HUES64 (cell line): Measurements from ENCODE around the gene CTBP2.
"Not testable (repeated sequence)": the region's sequence is repeated elsewhere in the genome, so short reads cannot be mapped to it uniquely, and the experiment has no call there.

Source experiments
- H3K27ac ChIP-seq: 2 replicates; pipeline ENCODE4 v1.7.0; 2013; ENCODE audit warnings: low read depth, low read length, inconsistent platforms
- H3K27me3 ChIP-seq: 2 replicates; pipeline ENCODE4 v1.6.1; 2013; ENCODE audit warnings: mild to moderate bottlenecking, low read length; ENCODE audit not compliant: insufficient read depth
- H3K36me3 ChIP-seq: 2 replicates; pipeline ENCODE4 v1.6.1; 2013; ENCODE audit warnings: mild to moderate bottlenecking, low read length; ENCODE audit not compliant: insufficient read depth
- H3K4me1 ChIP-seq: 2 replicates; pipeline ENCODE4 v1.6.1; 2013; ENCODE audit warnings: mild to moderate bottlenecking, low read length, moderate library complexity; ENCODE audit not compliant: insufficient read depth
- H3K4me3 ChIP-seq: 2 replicates; pipeline ENCODE4 v1.5.1; 2013; ENCODE audit warnings: mild to moderate bottlenecking, low read length, moderate library complexity
- H3K9ac ChIP-seq: 2 replicates; pipeline ENCODE4 v1.6.1; 2013; ENCODE audit warnings: mild to moderate bottlenecking, low read depth, low read length
- H3K9me3 ChIP-seq: 2 replicates; pipeline ENCODE4 v1.6.1; 2013; ENCODE audit warnings: low read depth, low read length; ENCODE audit not compliant: insufficient read depth
- WGBS: fragments of 150-250, 120-280 bp; methylation state at CpG from one replicate; pipeline ENCODE4 v1.1.7; 2013; ENCODE audit warnings: missing lambda C conversion rate; 5-methylcytosine and 5-hydroxymethylcytosine counted together

The CTBP2 gene

GRCh38 chr10:125199270-125199669 is 38.9 kb upstream of the CTBP2 start:
- no peak overlapping the region for H3K9ac ChIP-seq
- H3K27ac ChIP-seq: no peak overlapping the region
- H3K27me3 ChIP-seq: no peaks in the 10 kb centered on the region
- no peak overlapping the region for H3K4me3 ChIP-seq
- no peaks in the 10 kb centered on the region for H3K36me3 ChIP-seq
- H3K9me3 ChIP-seq: no peaks in the 10 kb centered on the region
- H3K4me1 ChIP-seq: no peaks in the 10 kb centered on the region
- WGBS: 100% methylated on average over 2 of the region's 2 CpGs

- Histone ChIP-seq H3K9me3 (no peaks in the 10 kb centered on the region), H3K27me3 (no peaks in the 10 kb centered on the region), H3K36me3 (no peaks in the 10 kb centered on the region), H3K4me1 (no peaks in the 10 kb centered on the region), H3K27ac (no peak overlapping the region), H3K4me3 (no peak overlapping the region), H3K9ac (no peak overlapping the region)
- WGBS: 96% methylated on average over 10 of the region's 10 CpGs
Observed at GRCh38 chr10:125194814-125195213, 34.5 kb upstream of the CTBP2 start.

GRCh38 chr10:125193306-125193877 is 33.0 kb upstream of the CTBP2 start:
- Histone ChIP-seq H3K9ac (no peak overlapping the region), H3K27ac (no peak overlapping the region), H3K4me3 (no peak overlapping the region), H3K27me3 (no peaks in the 10 kb centered on the region), H3K9me3 (no peaks in the 10 kb centered on the region), H3K36me3 (no peaks in the 10 kb centered on the region), H3K4me1 (no peaks in the 10 kb centered on the region)
- WGBS: 92% methylated on average over 11 of the region's 11 CpGs

- H3K27ac ChIP-seq: no peak overlapping the region
- H3K9ac ChIP-seq: no peak overlapping the region
- WGBS: 95% methylated on average over 12 of the region's 12 CpGs
- H3K36me3 ChIP-seq: no peaks in the 10 kb centered on the region
- no peaks in the 10 kb centered on the region for H3K9me3 ChIP-seq
- no peaks in the 10 kb centered on the region for H3K4me1 ChIP-seq
- no peak overlapping the region for H3K4me3 ChIP-seq
- no peaks in the 10 kb centered on the region for H3K27me3 ChIP-seq
Observed at GRCh38 chr10:125192620-125193019, 32.3 kb upstream of the CTBP2 start.

- Histone ChIP-seq H3K36me3 (no peaks in the 10 kb centered on the region), H3K4me1 (no peaks in the 10 kb centered on the region), H3K27ac (no peak overlapping the region), H3K27me3 (no peaks in the 10 kb centered on the region), H3K9ac (no peak overlapping the region), H3K9me3 (no peaks in the 10 kb centered on the region), H3K4me3 (no peak overlapping the region)
- WGBS: 91% methylated on average over 9 of the region's 9 CpGs
Observed at GRCh38 chr10:125192005-125192404, 31.6 kb upstream of the CTBP2 start.

GRCh38 chr10:125190946-125191345 is 30.6 kb upstream of the CTBP2 start:
- Histone ChIP-seq H3K27ac (no peak overlapping the region), H3K9me3 (no peaks in the 10 kb centered on the region), H3K27me3 (peaks cover 2% of the 10 kb centered on the region; the same call in 1 of the 2 replicates), H3K36me3 (no peaks in the 10 kb centered on the region), H3K4me3 (no peak overlapping the region), H3K9ac (no peak overlapping the region), H3K4me1 (no peaks in the 10 kb centered on the region)
- WGBS: 79% methylated on average over 8 of the region's 8 CpGs

GRCh38 chr10:125190414-125190813 is 30.1 kb upstream of the CTBP2 start:
- Histone ChIP-seq H3K27me3 (peaks cover 2% of the 10 kb centered on the region; the same call in 1 of the 2 replicates), H3K36me3 (no peaks in the 10 kb centered on the region), H3K27ac (no peak overlapping the region), H3K4me3 (no peak overlapping the region), H3K4me1 (no peaks in the 10 kb centered on the region), H3K9ac (no peak overlapping the region), H3K9me3 (no peaks in the 10 kb centered on the region)
- WGBS: 89% methylated on average over 6 of the region's 6 CpGs

- Histone ChIP-seq H3K27me3 (peaks cover 2% of the 10 kb centered on the region; the same call in 1 of the 2 replicates), H3K27ac (no peak overlapping the region), H3K36me3 (no peaks in the 10 kb centered on the region), H3K9me3 (no peaks in the 10 kb centered on the region), H3K4me1 (no peaks in the 10 kb centered on the region), H3K9ac (no peak overlapping the region), H3K4me3 (no peak overlapping the region)
- 94% methylated on average over 8 of the region's 8 CpGs for WGBS
Observed at GRCh38 chr10:125189162-125189561, 28.8 kb upstream of the CTBP2 start.

GRCh38 chr10:125187238-125188194 is 27.2 kb upstream of the CTBP2 start:
- H3K9ac ChIP-seq: no peak overlapping the region
- H3K27me3 ChIP-seq: peaks cover 2% of the 10 kb centered on the region; the same call in 1 of the 2 replicates
- H3K4me3 ChIP-seq: no peak overlapping the region
- no peak overlapping the region for H3K27ac ChIP-seq
- H3K36me3 ChIP-seq: no peaks in the 10 kb centered on the region
- H3K4me1 ChIP-seq: no peaks in the 10 kb centered on the region
- WGBS: 82% methylated on average over 6 of the region's 6 CpGs
- H3K9me3 ChIP-seq: no peaks in the 10 kb centered on the region

GRCh38 chr10:125186431-125187170 is 26.2 kb upstream of the CTBP2 start:
- no peaks in the 10 kb centered on the region for H3K9me3 ChIP-seq
- no peaks in the 10 kb centered on the region for H3K36me3 ChIP-seq
- no peak overlapping the region for H3K9ac ChIP-seq

GRCh38 chr10:125179107-125179506 is 18.7 kb upstream of the CTBP2 start:
- H3K9ac ChIP-seq, H3K36me3 ChIP-seq, H3K4me3 ChIP-seq, H3K27me3 ChIP-seq, H3K9me3 ChIP-seq, H3K27ac ChIP-seq, H3K4me1 ChIP-seq: not testable (repeated sequence)
- WGBS: 100% methylated on average over 1 of the region's 3 CpGs

More at GRCh38 chr10:125186431-125187170, 26.2 kb upstream of the CTBP2 start:
- 95% methylated on average over 17 of the region's 18 CpGs for WGBS
- Histone ChIP-seq H3K27me3 (peaks cover 2% of the 10 kb centered on the region; the same call in 1 of the 2 replicates), H3K4me3 (no peak overlapping the region), H3K4me1 (no peaks in the 10 kb centered on the region), H3K27ac (no peak overlapping the region)
